Left ventricle myocardium inferior (tissue), 1 donor: ENCODE results near the gene RASGEF1B. TPM values are rescaled to one million over a fixed set of nuclear protein-coding genes. Genes with fewer than 3 reads are reported as not detected.

Experiments used
- DNase-seq: peaks from one replicate; pipeline ENCODE4 v3.0.0-alpha.2; 2020
- H3K27ac ChIP-seq: fragments of 200-600 bp; replicated peaks from 2 replicates; pipeline ENCODE4 v1.8.0; 2021
- H3K27me3 ChIP-seq: fragments of 200-600 bp; 2 replicates; pipeline ENCODE4 v1.8.0; 2021; ENCODE audit warnings: low read depth
- H3K36me3 ChIP-seq: fragments of 200-600 bp; 2 replicates; pipeline ENCODE4 v1.8.0; 2021
- H3K4me1 ChIP-seq: fragments of 200-600 bp; 2 replicates; pipeline ENCODE4 v1.8.0; 2021
- H3K4me3 ChIP-seq: fragments of 200-600 bp; 2 replicates; pipeline ENCODE4 v1.8.0; 2021; ENCODE audit warnings: mild to moderate bottlenecking, moderate library complexity
- H3K9me3 ChIP-seq: fragments of 200-600 bp; replicated peaks from 2 replicates; pipeline ENCODE4 v1.8.0; 2021
- CTCF ChIP-seq: fragments of 200-600 bp; IDR thresholded peaks from 2 replicates; pipeline ENCODE4 v1.8.0; 2021; ENCODE audit warnings: antibody characterized with exemption, mild to moderate bottlenecking, borderline replicate concordance
- intact Hi-C: fragments of 100-400 bp; cut with micrococcal nuclease; formaldehyde crosslinking; loops from one replicate; pipeline ENCODE4 v1.11.0; 2022
- total RNA-seq: library from RNA; stranded (reverse); fragmentation: NEBNext Ultra II Directional; extraction: Animal tissue kit (Norgen Biotek cat#: 25700); gene quantifications from one replicate; pipeline ENCODE4 v1.2.1, GENCODE V29; 2021
- donor health status: DM: no; HTN: yes; CAD: no; lungs with severe emphysema.

Gene RASGEF1B
- total RNA-seq, 1 donor from 2014 or later, result 4.3 TPM

- intact Hi-C loops, result no loop called here
- Histone ChIP-seq H3K4me3 (no peak overlapping the region), H3K36me3 (peaks cover 45% of the 10 kb centered on the region), H3K4me1 (peaks cover 12% of the 10 kb centered on the region), H3K9me3 (no peaks in the 10 kb centered on the region), H3K27ac (no peak overlapping the region), H3K27me3 (no peaks in the 10 kb centered on the region)
- TF ChIP-seq CTCF, result no peak
- DNase-seq, result no peak
Measured at GRCh38 chr4:81454499-81454898, 17.2 kb downstream of the RASGEF1B start.

- intact Hi-C loops, result no loop called here
- H3K27ac ChIP-seq, result no peak overlapping the region
- H3K9me3 ChIP-seq, result no peaks in the 10 kb centered on the region
- DNase-seq, result no peak
- H3K27me3 ChIP-seq, result no peaks in the 10 kb centered on the region
- peaks cover 12% of the 10 kb centered on the region for H3K4me1 ChIP-seq
- no peak overlapping the region for H3K4me3 ChIP-seq
- TF ChIP-seq CTCF, result no peak
- peaks cover 35% of the 10 kb centered on the region for H3K36me3 ChIP-seq
Measured at GRCh38 chr4:81453024-81453423, 18.7 kb downstream of the RASGEF1B start.

- H3K9me3 ChIP-seq, result no peaks in the 10 kb centered on the region
- no peak for DNase-seq
- H3K27ac ChIP-seq, result no peak overlapping the region
- no peak for TF ChIP-seq CTCF
- H3K4me3 ChIP-seq, result no peak overlapping the region
- H3K36me3 ChIP-seq, result peaks cover 34% of the 10 kb centered on the region
- H3K27me3 ChIP-seq, result no peaks in the 10 kb centered on the region
- intact Hi-C loops, result no loop called here
- peaks cover 17% of the 10 kb centered on the region for H3K4me1 ChIP-seq
Measured at GRCh38 chr4:81452452-81453006, 19.2 kb downstream of the RASGEF1B start.

GRCh38 chr4:81449015-81449414, 22.7 kb downstream of the RASGEF1B start:
- intact Hi-C loops, result no loop called here
- peaks cover 15% of the 10 kb centered on the region for H3K4me1 ChIP-seq
- peaks cover 34% of the 10 kb centered on the region for H3K36me3 ChIP-seq
- DNase-seq, result no peak
- H3K4me3 ChIP-seq, result no peak overlapping the region
- H3K27me3 ChIP-seq, result no peaks in the 10 kb centered on the region
- H3K9me3 ChIP-seq, result no peaks in the 10 kb centered on the region
- H3K27ac ChIP-seq, result no peak overlapping the region
- TF ChIP-seq CTCF, result no peak

- no peaks in the 10 kb centered on the region for H3K27me3 ChIP-seq
- H3K4me3 ChIP-seq, result no peak overlapping the region
- DNase-seq, result no peak
- H3K4me1 ChIP-seq, result peaks cover 10% of the 10 kb centered on the region
- no peak for TF ChIP-seq CTCF
- intact Hi-C loops, result no loop called here
- H3K36me3 ChIP-seq, result peaks cover 37% of the 10 kb centered on the region
- H3K9me3 ChIP-seq, result no peaks in the 10 kb centered on the region
- H3K27ac ChIP-seq, result no peak overlapping the region
Measured at GRCh38 chr4:81447566-81448229, 24.0 kb downstream of the RASGEF1B start.
